GM10847 (cell line): ENCODE data around the gene SERGEF.

Source experiments
- POLR2A ChIP-seq: IDR thresholded peaks from 2 replicates; pipeline ENCODE4 v1.6.1; 2011; ENCODE audit not compliant: insufficient read length; ENCODE audit errors: extremely low read depth

SERGEF gene

GRCh38 chr11:17805043-17805442, 207.8 kb downstream of the SERGEF start:
- no peak for TF ChIP-seq POLR2A

- TF ChIP-seq POLR2A: no peak
These were observed 209.0 kb downstream of the SERGEF start for GRCh38 chr11:17803754-17804334.

GRCh38 chr11:17802491-17802890, 210.4 kb downstream of the SERGEF start:
- no peak for TF ChIP-seq POLR2A

GRCh38 chr11:17801166-17801565, 211.7 kb downstream of the SERGEF start:
- no peak for TF ChIP-seq POLR2A

- no peak for TF ChIP-seq POLR2A
These were observed 213.7 kb downstream of the SERGEF start for GRCh38 chr11:17799147-17799546.

- TF ChIP-seq POLR2A: no peak
These were observed 214.1 kb downstream of the SERGEF start for GRCh38 chr11:17798716-17799115.

GRCh38 chr11:17798253-17798652, 214.6 kb downstream of the SERGEF start:
- TF ChIP-seq POLR2A: no peak

GRCh38 chr11:17796154-17796553, 216.7 kb downstream of the SERGEF start:
- TF ChIP-seq POLR2A: no peak

- TF ChIP-seq POLR2A: no peak
These were observed 217.9 kb downstream of the SERGEF start for GRCh38 chr11:17794981-17795380.

- TF ChIP-seq POLR2A: no peak
These were observed 219.1 kb downstream of the SERGEF start for GRCh38 chr11:17793642-17794170.

- TF ChIP-seq POLR2A: no peak
These were observed 220.7 kb downstream of the SERGEF start for GRCh38 chr11:17792161-17792560.

- TF ChIP-seq POLR2A: no peak
These were observed 221.7 kb downstream of the SERGEF start for GRCh38 chr11:17791144-17791543.

- no peak for TF ChIP-seq POLR2A
These were observed 222.4 kb downstream of the SERGEF start for GRCh38 chr11:17790453-17790852.

- TF ChIP-seq POLR2A: no peak
These were observed 224.8 kb downstream of the SERGEF start for GRCh38 chr11:17788084-17788483.

- TF ChIP-seq POLR2A: no peak
These were observed 225.9 kb downstream of the SERGEF start for GRCh38 chr11:17786824-17787525.

- TF ChIP-seq POLR2A: no peak
These were observed 229.0 kb downstream of the SERGEF start for GRCh38 chr11:17783878-17784277.
